Ishikawa (cell line): ENCODE data around the gene CDRT15.

ENCODE experiments used
- YY1 ChIP-seq: IDR thresholded peaks from 2 replicates; pipeline ENCODE4 v1.6.1; 2012; ENCODE audit warnings: low read depth

Gene CDRT15

DNA sequence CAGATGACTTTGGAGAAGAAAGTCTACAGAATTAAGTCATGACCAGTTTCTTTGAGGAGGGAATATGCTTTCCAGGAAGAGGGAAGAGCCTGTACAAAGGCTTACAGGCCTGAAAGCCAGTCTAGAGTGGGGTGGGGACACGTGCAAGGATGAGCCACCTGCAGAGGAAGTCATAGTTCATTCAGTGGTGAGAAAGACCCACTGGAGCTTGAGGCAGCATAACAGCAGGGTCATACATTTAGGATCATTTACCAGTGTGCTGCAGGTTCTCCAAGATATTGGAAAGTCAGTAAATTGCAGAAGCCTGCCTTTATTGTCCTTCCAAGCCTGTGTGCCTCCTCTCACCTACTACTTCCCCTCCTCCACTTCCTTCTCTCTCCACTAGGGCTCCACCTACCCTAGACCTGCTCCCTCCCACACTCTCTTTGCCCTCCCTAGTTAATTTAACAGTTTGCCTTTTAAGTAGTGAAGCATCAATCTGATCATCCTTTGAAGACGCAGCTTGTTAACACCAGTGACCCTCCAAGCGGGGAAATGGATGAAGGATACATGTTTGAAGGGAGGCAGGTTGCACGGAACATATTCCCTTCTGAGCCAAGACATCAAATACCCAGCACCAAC, 40.2 kb downstream of the CDRT15 start:
- no peak for TF ChIP-seq YY1
